ENCODE measurements around the gene HDDC2.

DNA sequence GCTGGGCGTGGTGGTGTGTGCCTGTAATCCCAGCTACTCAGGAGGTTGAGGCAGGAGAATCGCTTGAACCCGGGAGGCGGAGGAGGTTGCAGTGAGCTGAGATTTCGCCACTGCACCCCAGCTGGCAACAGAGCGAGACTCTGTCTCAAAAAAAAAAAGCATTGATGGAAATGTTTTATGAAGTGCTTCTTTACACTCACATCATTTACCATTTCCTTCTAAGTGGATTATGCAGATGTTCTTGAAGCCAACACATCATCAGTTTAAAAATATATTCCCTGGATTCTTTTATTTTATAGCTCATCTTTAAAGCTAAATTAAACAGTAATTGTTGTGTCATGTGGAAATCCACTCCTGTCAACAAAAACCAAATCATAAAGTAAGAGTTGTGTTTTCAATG, 35.9 kb upstream of the HDDC2 start:
- TF ChIP-seq CTCF (IDR thresholded peaks at IDR 0.05): no peak
- TF ChIP-seq POLR2A (IDR thresholded peaks at IDR 0.05): no peak
- TF ChIP-seq POLR2AphosphoS5 (IDR thresholded peaks at IDR 0.05): no peak
